Measurements from ENCODE around the gene TYW1B.
"Not testable (repeated sequence)": the region's sequence is repeated elsewhere in the genome, so short reads cannot be mapped to it uniquely, and the experiment has no call there.

The TYW1B gene

GRCh38 chr7:72622532-72622931 lies 205.5 kb downstream of the TYW1B start:
- DNase-seq (ENCODE audit: low spot score): no peak

- DNase-seq (ENCODE audit: low spot score): not testable (repeated sequence)
Observed at GRCh38 chr7:72621761-72622187, 206.2 kb downstream of the TYW1B start.

- DNase-seq (ENCODE audit: low spot score): not testable (repeated sequence)
Observed at GRCh38 chr7:72620923-72621322, 207.1 kb downstream of the TYW1B start.

GRCh38 chr7:72618435-72619180 lies 209.4 kb downstream of the TYW1B start:
- DNase-seq (ENCODE audit: low spot score): not testable (repeated sequence)

GRCh38 chr7:72609761-72610160 lies 218.2 kb downstream of the TYW1B start:
- not testable (repeated sequence) for DNase-seq (ENCODE audit: low spot score)

GRCh38 chr7:72607988-72608387 lies 220.0 kb downstream of the TYW1B start:
- not testable (repeated sequence) for DNase-seq (ENCODE audit: low spot score)

GRCh38 chr7:72605863-72606431 lies 222.1 kb downstream of the TYW1B start:
- DNase-seq (ENCODE audit: low spot score): not testable (repeated sequence)

GRCh38 chr7:72604771-72605611 lies 223.0 kb downstream of the TYW1B start:
- not testable (repeated sequence) for DNase-seq (ENCODE audit: low spot score)

GRCh38 chr7:72603476-72603875 lies 224.5 kb downstream of the TYW1B start:
- not testable (repeated sequence) for DNase-seq (ENCODE audit: low spot score)

GRCh38 chr7:72603073-72603472 lies 224.9 kb downstream of the TYW1B start:
- no peak for DNase-seq (ENCODE audit: low spot score)

GRCh38 chr7:72601683-72602082 lies 226.3 kb downstream of the TYW1B start:
- not testable (repeated sequence) for DNase-seq (ENCODE audit: low spot score)

GRCh38 chr7:72590023-72590422 lies 238.0 kb downstream of the TYW1B start:
- not testable (repeated sequence) for DNase-seq (ENCODE audit: low spot score)

GRCh38 chr7:72587267-72587666 lies 240.7 kb downstream of the TYW1B start:
- not testable (repeated sequence) for DNase-seq (ENCODE audit: low spot score)

- DNase-seq (ENCODE audit: low spot score): not testable (repeated sequence)
Observed at GRCh38 chr7:72584576-72584975, 243.4 kb downstream of the TYW1B start.

- not testable (repeated sequence) for DNase-seq (ENCODE audit: low spot score)
Observed at GRCh38 chr7:72583620-72584361, 244.2 kb downstream of the TYW1B start.

- DNase-seq (ENCODE audit: low spot score): not testable (repeated sequence)
Observed at GRCh38 chr7:72580142-72580770, 247.7 kb downstream of the TYW1B start.

GRCh38 chr7:72577107-72577506 lies 250.9 kb downstream of the TYW1B start:
- DNase-seq (ENCODE audit: low spot score): no peak

GRCh38 chr7:72561988-72562387 lies 266.0 kb downstream of the TYW1B start:
- DNase-seq (ENCODE audit: low spot score): not testable (repeated sequence)

- not testable (repeated sequence) for DNase-seq (ENCODE audit: low spot score)
Observed at GRCh38 chr7:72559546-72559945, 268.5 kb downstream of the TYW1B start.

- not testable (repeated sequence) for DNase-seq (ENCODE audit: low spot score)
Observed at GRCh38 chr7:72556733-72557132, 271.3 kb downstream of the TYW1B start.

- not testable (repeated sequence) for DNase-seq (ENCODE audit: low spot score)
Observed at GRCh38 chr7:72555238-72555637, 272.8 kb downstream of the TYW1B start.

Measured in CD4-positive, alpha-beta T cell treated with Interleukin-15 for 4 hours (primary cell).